Urothelium cell line (cell line): Measurements from ENCODE around the gene INSL3.
A peak's percentile ranks its signal among the peaks of the same experiment; 100 is the strongest.
"Not testable (repeated sequence)": the region's sequence is repeated elsewhere in the genome, so short reads cannot be mapped to it uniquely, and the experiment has no call there.

ENCODE experiments used
- DNase-seq: peaks from one replicate; pipeline ENCODE4 v3.0.0; 2011; ENCODE audit warnings: low spot score, mixed read lengths
- FAIRE-seq: peaks from 2 replicates; lab custom pipeline; 2011; peaks lifted over from hg19 to GRCh38; lab: Jason Lieb, UNC

INSL3 gene

GRCh38 chr19:17826508-17827056 is 5.3 kb upstream of the INSL3 start:
- no peak for FAIRE-seq
- DNase-seq = no peak

GRCh38 chr19:17824339-17824738 is 3.0 kb upstream of the INSL3 start:
- no peak for FAIRE-seq
- no peak for DNase-seq

GRCh38 chr19:17817668-17818363 is 3.5 kb downstream of the INSL3 start:
- DNase-seq (no peak), FAIRE-seq (no peak)

- DNase-seq (no peak), FAIRE-seq (no peak)
Observed at GRCh38 chr19:17812099-17812498, 9.2 kb downstream of the INSL3 start.

- no peak for FAIRE-seq
Observed at GRCh38 chr19:17811681-17812080, 9.6 kb downstream of the INSL3 start.

GRCh38 chr19:17811103-17811502 is 10.2 kb downstream of the INSL3 start:
- FAIRE-seq (no peak), DNase-seq (no peak)

More at GRCh38 chr19:17811681-17812080, 9.6 kb downstream of the INSL3 start:
- no peak for DNase-seq

GRCh38 chr19:17807731-17808316 is 13.5 kb downstream of the INSL3 start:
- DNase-seq (no peak), FAIRE-seq (no peak)

- DNase-seq (no peak), FAIRE-seq (no peak)
Observed at GRCh38 chr19:17806945-17807344, 14.4 kb downstream of the INSL3 start.

- FAIRE-seq (no peak), DNase-seq (no peak)
Observed at GRCh38 chr19:17805427-17805826, 15.9 kb downstream of the INSL3 start.

- no peak for DNase-seq
- no peak for FAIRE-seq
Observed at GRCh38 chr19:17803264-17803896, 17.9 kb downstream of the INSL3 start.

GRCh38 chr19:17802137-17802858 is 19.0 kb downstream of the INSL3 start:
- DNase-seq (no peak), FAIRE-seq (no peak)

GRCh38 chr19:17798599-17798998 is 22.7 kb downstream of the INSL3 start:
- not testable (repeated sequence) for DNase-seq, FAIRE-seq

- DNase-seq (peak; percentile 45), FAIRE-seq (no peak)
Observed at GRCh38 chr19:17797424-17798201, 23.7 kb downstream of the INSL3 start.

GRCh38 chr19:17796838-17797423 is 24.4 kb downstream of the INSL3 start:
- FAIRE-seq (no peak), DNase-seq (no peak)

GRCh38 chr19:17796013-17796837 is 25.1 kb downstream of the INSL3 start:
- DNase-seq (no peak), FAIRE-seq (no peak)

- DNase-seq (no peak), FAIRE-seq (no peak)
Observed at GRCh38 chr19:17795495-17795856, 25.8 kb downstream of the INSL3 start.

GRCh38 chr19:17794731-17795494 is 26.4 kb downstream of the INSL3 start, which contains the start of gene B3GNT3:
TSS of gene B3GNT3 (plus strand) at chr19:17795138. CDS start at chr19:17807808, 12,670 bp downstream.
- FAIRE-seq (no peak), DNase-seq (peak; percentile 82)

GRCh38 chr19:17794412-17794730 is 26.9 kb downstream of the INSL3 start:
- DNase-seq (no peak), FAIRE-seq (no peak)
